ENCODE results near the gene TPR. TPM values are rescaled to one million over a fixed set of nuclear protein-coding genes. Genes with fewer than 3 reads are reported as not detected.

TPR gene
- 149 and 157 TPM in 2 replicates for total RNA-seq (2022)
- Bru-seq, nascent RNA = percentile 95 among the genes with signal in this experiment
- percentile 97 among the genes with signal in this experiment for BruChase-seq, experiment 1, labeled RNA remaining after a 6-hour chase
- percentile 93 among the genes with signal in this experiment for BruChase-seq, experiment 2, labeled RNA remaining after a 2-hour chase
- long read RNA-seq, full-length matches to known transcripts = 21 of 68 reads
- long read RNA-seq, partial matches to known transcripts = 36 of 68 reads
- long read RNA-seq, other reads (novel, unspliced or antisense) = 11 of 68 reads

GRCh38 chr1:186375152-186375928, at the start of gene TPR, which contains the start of gene ODR4:
TSS of gene TPR (minus strand) at chr1:186375253. CDS start at chr1:186375028, 225 bp downstream.
TSS of gene ODR4 (plus strand) at chr1:186375838. CDS start at chr1:186379786, 3,948 bp downstream.
- Mint-ChIP-seq H3K9me3 (ENCODE audit: low read depth, unreplicated experiment) (no peaks in the 10 kb centered on the region), H3K27ac (ENCODE audit: unreplicated experiment) (peak within 1 kb of the TSS; percentile 96), H3K4me1 (ENCODE audit: low read depth, unreplicated experiment) (peaks cover 8% of the 10 kb centered on the region), H3K36me3 (ENCODE audit: insufficient read depth, unreplicated experiment) (peaks cover 70% of the 10 kb centered on the region), H3K4me3 (ENCODE audit: low read depth, unreplicated experiment) (peak within 1 kb of the TSS; percentile 93), H3K27me3 (ENCODE audit: unreplicated experiment) (no peaks in the 10 kb centered on the region)
- peak; percentile 70 for TF ChIP-seq CTCF (IDR thresholded peaks at IDR 0.05; ENCODE audit: unreplicated experiment)
- DNase-seq = peak; percentile 98
- intact Hi-C loops (cut with micrococcal nuclease; ENCODE audit: unreplicated experiment) = no loop called here
- CTCF ChIA-PET = interaction anchor here (0.6 to 1.6 kb wide), 20 partner anchors 10 to 729 kb away, joined by 3 to 9 read pairs (median 3); no protein-coding TSS in a partner anchor
- BruUV-seq (replicated peaks) = no TSS peak

GRCh38 chr1:186424539-186424938, 49.5 kb upstream of the TPR start:
- no peak for TF ChIP-seq CTCF (IDR thresholded peaks at IDR 0.05; ENCODE audit: unreplicated experiment)
- Mint-ChIP-seq H3K27ac (ENCODE audit: unreplicated experiment) (no peak overlapping the region), H3K4me1 (ENCODE audit: low read depth, unreplicated experiment) (no peaks in the 10 kb centered on the region), H3K4me3 (ENCODE audit: low read depth, unreplicated experiment) (no peak overlapping the region), H3K27me3 (ENCODE audit: unreplicated experiment) (no peaks in the 10 kb centered on the region), H3K9me3 (ENCODE audit: low read depth, unreplicated experiment) (no peaks in the 10 kb centered on the region), H3K36me3 (ENCODE audit: insufficient read depth, unreplicated experiment) (peaks cover under 1% of the 10 kb centered on the region)
- CTCF ChIA-PET = interaction anchor here (0.6 kb wide), 1 partner anchor 598 kb away, joined by 3 read pairs; no protein-coding TSS in a partner anchor
- no TSS peak for BruUV-seq (replicated peaks)
- DNase-seq = no peak
- intact Hi-C loops (cut with micrococcal nuclease; ENCODE audit: unreplicated experiment) = no loop called here

- H3K36me3 Mint-ChIP-seq (ENCODE audit: insufficient read depth, unreplicated experiment) = peaks cover 5% of the 10 kb centered on the region
- CTCF ChIA-PET = no interaction called here
Observed at GRCh38 chr1:186421446-186421845, 46.4 kb upstream of the TPR start.

GRCh38 chr1:186420923-186421322, 45.9 kb upstream of the TPR start:
- Mint-ChIP-seq H3K4me1 (ENCODE audit: low read depth, unreplicated experiment) (no peaks in the 10 kb centered on the region), H3K9me3 (ENCODE audit: low read depth, unreplicated experiment) (no peaks in the 10 kb centered on the region), H3K36me3 (ENCODE audit: insufficient read depth, unreplicated experiment) (peaks cover 5% of the 10 kb centered on the region), H3K27me3 (ENCODE audit: unreplicated experiment) (no peaks in the 10 kb centered on the region), H3K27ac (ENCODE audit: unreplicated experiment) (no peak overlapping the region), H3K4me3 (ENCODE audit: low read depth, unreplicated experiment) (no peak overlapping the region)
- intact Hi-C loops (cut with micrococcal nuclease; ENCODE audit: unreplicated experiment) = no loop called here
- no peak for TF ChIP-seq CTCF (IDR thresholded peaks at IDR 0.05; ENCODE audit: unreplicated experiment)
- no TSS peak for BruUV-seq (replicated peaks)
- no peak for DNase-seq
- CTCF ChIA-PET = no interaction called here

More at GRCh38 chr1:186421446-186421845, 46.4 kb upstream of the TPR start:
- no peaks in the 10 kb centered on the region for H3K9me3 Mint-ChIP-seq (ENCODE audit: low read depth, unreplicated experiment)
- no peak overlapping the region for H3K4me3 Mint-ChIP-seq (ENCODE audit: low read depth, unreplicated experiment)
- no peak for TF ChIP-seq CTCF (IDR thresholded peaks at IDR 0.05; ENCODE audit: unreplicated experiment)
- no peaks in the 10 kb centered on the region for H3K27me3 Mint-ChIP-seq (ENCODE audit: unreplicated experiment)
- no peak overlapping the region for H3K27ac Mint-ChIP-seq (ENCODE audit: unreplicated experiment)
- BruUV-seq (replicated peaks) = no TSS peak
- DNase-seq = no peak
- no peaks in the 10 kb centered on the region for H3K4me1 Mint-ChIP-seq (ENCODE audit: low read depth, unreplicated experiment)
- intact Hi-C loops (cut with micrococcal nuclease; ENCODE audit: unreplicated experiment) = no loop called here

Data from Calu3 (cell line).